HepG2 (cell line): Measurements from ENCODE around the gene PTCRA. TPM values are rescaled to one million over a fixed set of nuclear protein-coding genes. Genes with fewer than 3 reads are reported as not detected.

Source experiments
- ETV5 ChIP-seq: IDR thresholded peaks from 2 replicates; pipeline ENCODE4 v1.6.1; 2018; ENCODE audit warnings: missing biosample characterization, missing genetic modification reagents, inconsistent platforms, borderline replicate concordance
- FOXA1 ChIP-seq, 2 experiments: fragments of 450-650 bp in 1 of 2; sonication (generic) in 1 of 2; formaldehyde crosslinking in 1 of 2; IDR thresholded peaks; 2 replicates each; pipeline versions ENCODE4 v1.4.0 to v1.6.1; 2016 to 2020; ENCODE audit warnings: missing genetic modification reagents in 1 of 2
- GTF2F1 ChIP-seq: fragments of 150-350 bp; IDR thresholded peaks from 2 replicates; pipeline ENCODE4 v1.6.1; 2014; ENCODE audit warnings: low read length
- ZHX2 ChIP-seq, 2 experiments: sonication (generic) in 1 of 2; formaldehyde crosslinking in 1 of 2; IDR thresholded peaks; 2 replicates each; pipeline versions ENCODE4 v1.6.1 to v1.9.0; 2014 to 2022; ENCODE audit warnings: antibody characterized with exemption in 1 of 2, borderline replicate concordance in 1 of 2, inconsistent platforms in 1 of 2, low read depth in 1 of 2, missing genetic modification reagents in 1 of 2
- ZMYM3 ChIP-seq: sonication (generic); formaldehyde crosslinking; IDR thresholded peaks from 2 replicates; pipeline ENCODE4 v1.5.1; 2020; ENCODE audit warnings: mild to moderate bottlenecking, missing genetic modification reagents
- ZNF280B ChIP-seq: sonication (generic); formaldehyde crosslinking; IDR thresholded peaks from 2 replicates; pipeline ENCODE4 v1.5.0; 2020; ENCODE audit warnings: missing genetic modification reagents, mild to moderate bottlenecking, borderline replicate concordance
- ZNF432 ChIP-seq: sonication (generic); formaldehyde crosslinking; IDR thresholded peaks from 2 replicates; pipeline ENCODE4 v1.5.0; 2020; ENCODE audit warnings: missing genetic modification reagents, mild to moderate bottlenecking, borderline replicate concordance
- ZNF543 ChIP-seq: sonication (generic); formaldehyde crosslinking; IDR thresholded peaks from 2 replicates; pipeline ENCODE4 v1.4.0; 2020; ENCODE audit warnings: mild to moderate bottlenecking, missing genetic modification reagents
- ZNF749 ChIP-seq: sonication (generic); formaldehyde crosslinking; IDR thresholded peaks from 2 replicates; pipeline ENCODE4 v1.8.0; 2022; ENCODE audit warnings: mild to moderate bottlenecking, missing genetic modification reagents, moderate library complexity, borderline replicate concordance
- polyA plus RNA-seq, 8 experiments: library from polyadenylated mRNA; depleted of rRNA in 3 of 8; stranded (reverse) in 7 of 8; unstranded in 1 of 8; fragments of >200 nt; fragmentation: Illumina TruSeq in 4 of 8; extraction: Trizol in 4 of 8; gene quantifications; 2 replicates each; pipeline versions ENCODE4 v1.2.1 to v1.2.3, GENCODE V29; 2011 to 2016; ENCODE audit warnings: low read depth in 4 of 8, missing spikeins in 1 of 8, mixed read lengths in 1 of 8; ENCODE audit not compliant: insufficient read depth in 1 of 8
- total RNA-seq, 5 experiments: library from RNA; depleted of rRNA; stranded (reverse); fragments of >200 nt; fragmentation: Illumina TruSeq; extraction: Trizol; gene quantifications; 2 replicates each; pipeline ENCODE4 v1.2.3, GENCODE V29; 2016; ENCODE audit warnings: low read depth in 1 of 5
- TF ChIP-seq, protein P1 (sequence below): sonication (generic); formaldehyde crosslinking; IDR thresholded peaks from 2 replicates; pipeline ENCODE4 v1.5.0; 2020; ENCODE audit warnings: mild to moderate bottlenecking, missing genetic modification reagents
- TF ChIP-seq, protein P2 (sequence below): sonication (generic); formaldehyde crosslinking; IDR thresholded peaks from 2 replicates; pipeline ENCODE4 v1.8.1; 2023; ENCODE audit warnings: mild to moderate bottlenecking, missing genetic modification reagents, borderline replicate concordance
- TF ChIP-seq, protein P3 (sequence below): sonication (generic); formaldehyde crosslinking; IDR thresholded peaks from 2 replicates; pipeline ENCODE4 v1.4.0; 2020; ENCODE audit warnings: mild to moderate bottlenecking, missing genetic modification reagents
- TF ChIP-seq, protein P4 (sequence below): sonication (generic); formaldehyde crosslinking; IDR thresholded peaks from 2 replicates; pipeline ENCODE4 v1.4.0; 2020; ENCODE audit warnings: missing genetic modification reagents, borderline replicate concordance

PTCRA gene
- total and polyA plus RNA-seq, 2 of the 13 experiments (the other 11 are each of a cell fraction or from before 2014, with no cell fraction given): not detected

DNA sequence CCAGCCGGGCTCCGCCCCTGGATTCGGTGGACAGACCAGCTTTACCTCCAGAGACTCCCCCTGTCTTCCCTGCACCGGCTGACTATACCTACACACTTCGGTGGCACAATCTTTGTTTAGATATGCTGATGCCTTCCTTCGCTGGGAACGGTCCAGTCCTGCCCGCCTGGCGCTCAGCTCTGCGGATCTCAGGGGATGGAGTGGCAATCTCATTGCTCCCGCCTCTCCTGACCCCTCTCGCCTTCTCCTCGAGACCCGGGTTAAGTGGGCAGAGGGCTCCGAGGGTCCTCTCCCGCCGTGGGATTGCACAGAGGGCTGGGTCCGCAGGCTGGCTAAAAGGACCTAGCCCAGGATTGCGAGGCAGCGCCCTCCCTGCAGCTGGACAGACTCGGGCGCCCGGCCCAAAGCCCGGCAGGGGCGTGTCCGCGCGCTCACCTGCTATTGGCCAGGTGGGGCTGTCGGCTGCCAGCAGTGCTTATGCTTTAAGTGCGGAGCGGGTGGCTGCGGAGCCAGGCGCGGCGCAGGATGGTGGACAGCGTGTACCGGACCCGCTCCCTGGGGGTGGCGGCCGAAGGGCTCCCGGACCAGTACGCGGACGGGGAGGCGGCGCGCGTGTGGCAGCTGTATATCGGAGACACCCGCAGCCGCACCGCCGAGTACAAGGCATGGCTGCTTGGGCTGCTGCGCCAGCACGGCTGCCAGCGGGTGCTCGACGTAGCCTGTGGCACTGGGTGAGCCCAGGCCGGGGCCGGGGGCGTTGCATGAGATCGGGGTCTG is 44.6 kb downstream of the PTCRA start, which contains the start of gene GNMT (continued):
- TF ChIP-seq, protein P1, sequence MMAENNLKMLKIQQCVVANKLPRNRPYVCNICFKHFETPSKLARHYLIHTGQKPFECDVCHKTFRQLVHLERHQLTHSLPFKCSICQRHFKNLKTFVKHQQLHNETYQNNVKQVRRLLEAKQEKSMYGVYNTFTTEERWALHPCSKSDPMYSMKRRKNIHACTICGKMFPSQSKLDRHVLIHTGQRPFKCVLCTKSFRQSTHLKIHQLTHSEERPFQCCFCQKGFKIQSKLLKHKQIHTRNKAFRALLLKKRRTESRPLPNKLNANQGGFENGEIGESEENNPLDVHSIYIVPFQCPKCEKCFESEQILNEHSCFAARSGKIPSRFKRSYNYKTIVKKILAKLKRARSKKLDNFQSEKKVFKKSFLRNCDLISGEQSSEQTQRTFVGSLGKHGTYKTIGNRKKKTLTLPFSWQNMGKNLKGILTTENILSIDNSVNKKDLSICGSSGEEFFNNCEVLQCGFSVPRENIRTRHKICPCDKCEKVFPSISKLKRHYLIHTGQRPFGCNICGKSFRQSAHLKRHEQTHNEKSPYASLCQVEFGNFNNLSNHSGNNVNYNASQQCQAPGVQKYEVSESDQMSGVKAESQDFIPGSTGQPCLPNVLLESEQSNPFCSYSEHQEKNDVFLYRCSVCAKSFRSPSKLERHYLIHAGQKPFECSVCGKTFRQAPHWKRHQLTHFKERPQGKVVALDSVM (CRISPR knock-in tag): peak; percentile 23; the same call in 1 of the 2 replicates
- TF ChIP-seq, protein P2, sequence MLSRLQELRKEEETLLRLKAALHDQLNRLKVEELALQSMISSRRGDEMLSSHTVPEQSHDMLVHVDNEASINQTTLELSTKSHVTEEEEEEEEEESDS: no peak
- TF ChIP-seq ZNF280B (CRISPR knock-in tag): peak; percentile 55; the same call in 1 of the 2 replicates
- no peak for TF ChIP-seq GTF2F1
- TF ChIP-seq ZNF543 (CRISPR knock-in tag): peak; percentile 65; the same call in 1 of the 2 replicates
- TF ChIP-seq ZNF749 (CRISPR knock-in tag): 0 out of 2 replicates have a peak, but pooled peaks have one; percentile 46
- no peak for TF ChIP-seq ZHX2 (IDR thresholded peaks at IDR 0.05; ENCODE audit: low read depth)
- TF ChIP-seq ZHX2 (CRISPR knock-in tag; IDR thresholded peaks at IDR 0.05; ENCODE audit: borderline replicate concordance): no peak
- no peak for TF ChIP-seq ZMYM3
- TF ChIP-seq ZNF432 (CRISPR knock-in tag): no peak
- TF ChIP-seq FOXA1 (IDR thresholded peaks at IDR 0.05): no peak
- TF ChIP-seq FOXA1 (CRISPR knock-in tag; IDR thresholded peaks at IDR 0.05): no peak
- 0 out of 2 replicates have a peak, but pooled peaks have one; percentile 16 for TF ChIP-seq ETV5 (CRISPR knock-in tag)
- TF ChIP-seq, protein P3, sequence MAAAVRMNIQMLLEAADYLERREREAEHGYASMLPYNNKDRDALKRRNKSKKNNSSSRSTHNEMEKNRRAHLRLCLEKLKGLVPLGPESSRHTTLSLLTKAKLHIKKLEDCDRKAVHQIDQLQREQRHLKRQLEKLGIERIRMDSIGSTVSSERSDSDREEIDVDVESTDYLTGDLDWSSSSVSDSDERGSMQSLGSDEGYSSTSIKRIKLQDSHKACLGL (CRISPR knock-in tag): peak; percentile 95
- TF ChIP-seq, protein P4, sequence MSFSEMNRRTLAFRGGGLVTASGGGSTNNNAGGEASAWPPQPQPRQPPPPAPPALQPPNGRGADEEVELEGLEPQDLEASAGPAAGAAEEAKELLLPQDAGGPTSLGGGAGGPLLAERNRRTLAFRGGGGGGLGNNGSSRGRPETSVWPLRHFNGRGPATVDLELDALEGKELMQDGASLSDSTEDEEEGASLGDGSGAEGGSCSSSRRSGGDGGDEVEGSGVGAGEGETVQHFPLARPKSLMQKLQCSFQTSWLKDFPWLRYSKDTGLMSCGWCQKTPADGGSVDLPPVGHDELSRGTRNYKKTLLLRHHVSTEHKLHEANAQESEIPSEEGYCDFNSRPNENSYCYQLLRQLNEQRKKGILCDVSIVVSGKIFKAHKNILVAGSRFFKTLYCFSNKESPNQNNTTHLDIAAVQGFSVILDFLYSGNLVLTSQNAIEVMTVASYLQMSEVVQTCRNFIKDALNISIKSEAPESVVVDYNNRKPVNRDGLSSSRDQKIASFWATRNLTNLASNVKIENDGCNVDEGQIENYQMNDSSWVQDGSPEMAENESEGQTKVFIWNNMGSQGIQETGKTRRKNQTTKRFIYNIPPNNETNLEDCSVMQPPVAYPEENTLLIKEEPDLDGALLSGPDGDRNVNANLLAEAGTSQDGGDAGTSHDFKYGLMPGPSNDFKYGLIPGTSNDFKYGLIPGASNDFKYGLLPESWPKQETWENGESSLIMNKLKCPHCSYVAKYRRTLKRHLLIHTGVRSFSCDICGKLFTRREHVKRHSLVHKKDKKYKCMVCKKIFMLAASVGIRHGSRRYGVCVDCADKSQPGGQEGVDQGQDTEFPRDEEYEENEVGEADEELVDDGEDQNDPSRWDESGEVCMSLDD (CRISPR knock-in tag): no peak
